Neutrophil (primary cell): ENCODE data around the gene AQP6.

Source experiments
- H3K27ac ChIP-seq: fragments of 200-600 bp; sonication (generic); 2 replicates; pipeline ENCODE4 v1.5.1; 2016; ENCODE audit warnings: mild to moderate bottlenecking, moderate library complexity
- H3K27me3 ChIP-seq: fragments of 200-600 bp; sonication (generic); 2 replicates; pipeline ENCODE4 v1.6.0; 2016; ENCODE audit warnings: mild to moderate bottlenecking
- H3K36me3 ChIP-seq: fragments of 200-600 bp; sonication (generic); 2 replicates; pipeline ENCODE4 v1.5.1; 2017
- H3K4me1 ChIP-seq, 2 experiments: fragments of 200-600 bp in 1 of 2; sonication (generic) in 1 of 2; 1 replicate in 1 of 2; 2 replicates in 1 of 2; pipeline versions ENCODE4 v1.5.1 to v1.6.1; 2013 to 2016; ENCODE audit warnings: low read depth in 1 of 2, low read length in 1 of 2, mild to moderate bottlenecking in 1 of 2, moderate library complexity in 1 of 2; ENCODE audit not compliant: control insufficient read depth in 1 of 2, insufficient read depth in 1 of 2
- H3K4me3 ChIP-seq, 2 experiments: fragments of 200-600 bp in 1 of 2; sonication (generic) in 1 of 2; 1 replicate in 1 of 2; 2 replicates in 1 of 2; pipeline ENCODE4 v1.5.1; 2013 to 2016; ENCODE audit warnings: low read depth in 1 of 2, low read length in 1 of 2, mild to moderate bottlenecking in 1 of 2, moderate library complexity in 1 of 2
- H3K9me3 ChIP-seq: fragments of 200-600 bp; sonication (generic); 2 replicates; pipeline ENCODE4 v1.5.1; 2016
- CTCF ChIP-seq: fragments of 200-600 bp; sonication (generic); IDR thresholded peaks from 2 replicates; pipeline ENCODE4 v1.5.1; 2016; ENCODE audit warnings: antibody characterized with exemption

Gene AQP6

DNA sequence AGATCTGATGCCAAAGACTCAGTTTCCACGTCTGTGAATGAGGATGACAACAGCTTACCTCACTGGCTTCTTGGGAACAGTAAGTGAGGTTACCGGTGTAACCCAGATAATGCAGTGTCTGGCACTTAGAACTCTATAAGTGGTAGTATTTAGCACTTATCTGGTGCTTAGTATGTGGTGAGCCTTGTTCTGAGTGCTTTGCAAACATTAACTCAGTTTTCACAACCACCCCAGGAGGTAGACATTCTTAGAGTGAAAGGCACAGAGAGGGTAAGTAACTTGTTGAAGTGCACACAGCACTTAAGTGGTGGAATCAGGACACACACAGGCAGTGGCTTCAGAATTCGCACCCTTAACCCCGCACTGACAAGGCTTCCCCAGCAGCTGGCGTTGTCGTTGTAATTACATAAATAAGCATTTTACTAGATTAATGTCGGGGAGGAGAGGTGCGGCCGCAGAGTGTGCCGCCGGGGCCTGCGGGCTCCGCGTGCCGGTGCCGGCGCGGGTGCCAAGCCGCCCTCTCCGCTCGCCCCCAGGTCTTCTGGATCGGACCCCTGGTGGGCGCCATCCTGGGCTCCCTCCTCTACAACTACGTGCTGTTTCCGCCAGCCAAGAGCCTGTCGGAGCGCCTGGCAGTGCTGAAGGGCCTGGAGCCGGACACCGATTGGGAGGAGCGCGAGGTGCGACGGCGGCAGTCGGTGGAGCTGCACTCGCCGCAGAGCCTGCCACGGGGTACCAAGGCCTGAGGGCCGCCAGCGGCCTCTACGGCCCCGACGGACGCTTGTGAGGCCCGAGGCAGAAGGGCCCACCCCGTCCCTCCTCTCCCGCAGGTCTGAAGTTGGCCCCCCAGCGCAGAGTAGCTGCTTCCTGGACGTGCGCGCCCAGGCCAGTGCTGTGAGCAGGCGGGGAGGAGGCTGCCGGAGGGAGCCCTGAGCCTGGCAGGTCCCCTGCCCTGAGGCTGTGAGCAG, 17.6 kb upstream of the AQP6 start:
- Histone ChIP-seq H3K27ac (no peak overlapping the region), H3K4me3 (no peak overlapping the region), H3K36me3 (no peaks in the 10 kb centered on the region), H3K4me1 (peaks cover 17 to 19% of the 10 kb centered on the region in 2 experiments), H3K27me3 (peaks cover 100% of the 10 kb centered on the region), H3K9me3 (no peaks in the 10 kb centered on the region)
- TF ChIP-seq CTCF = no peak

GRCh38 chr12:49955899-49956662, 16.7 kb upstream of the AQP6 start:
- Histone ChIP-seq H3K4me1 (peaks cover 17 to 19% of the 10 kb centered on the region in 2 experiments), H3K27me3 (peaks cover 100% of the 10 kb centered on the region), H3K36me3 (no peaks in the 10 kb centered on the region), H3K9me3 (no peaks in the 10 kb centered on the region), H3K27ac (no peak overlapping the region), H3K4me3 (no peak overlapping the region)
- TF ChIP-seq CTCF = no peak

- Histone ChIP-seq H3K9me3 (no peaks in the 10 kb centered on the region), H3K4me1 (peaks cover 17 to 19% of the 10 kb centered on the region in 2 experiments), H3K4me3 (no peak overlapping the region), H3K36me3 (no peaks in the 10 kb centered on the region), H3K27ac (no peak overlapping the region), H3K27me3 (peaks cover 99% of the 10 kb centered on the region)
- TF ChIP-seq CTCF = no peak
Measured at GRCh38 chr12:49956663-49957569, 15.8 kb upstream of the AQP6 start.

DNA sequence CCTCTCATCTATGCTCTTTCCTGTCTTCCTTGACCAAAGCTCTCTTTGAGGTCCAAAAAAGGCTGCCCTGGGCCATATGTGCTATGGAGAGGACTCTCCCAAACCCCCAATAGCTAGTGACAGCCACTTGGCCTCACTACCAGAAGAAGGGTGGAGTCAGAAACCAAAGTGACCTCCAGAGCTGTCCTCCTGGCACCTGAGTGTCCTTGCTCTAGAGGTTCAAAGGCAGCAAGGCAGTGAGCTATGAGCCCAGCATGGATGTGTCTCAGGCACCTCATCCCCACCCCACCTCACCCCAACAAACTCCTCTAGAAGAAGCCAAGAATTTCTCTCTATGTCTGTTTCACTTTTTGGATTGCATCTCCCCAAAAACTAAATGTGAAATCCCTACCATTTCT, 15.2 kb upstream of the AQP6 start:
- Histone ChIP-seq H3K4me1 (peaks cover 17 to 19% of the 10 kb centered on the region in 2 experiments), H3K27me3 (peaks cover 99% of the 10 kb centered on the region), H3K4me3 (no peak overlapping the region), H3K27ac (no peak overlapping the region), H3K36me3 (no peaks in the 10 kb centered on the region), H3K9me3 (no peaks in the 10 kb centered on the region)
- TF ChIP-seq CTCF = no peak
